Measurements from ENCODE around the gene ABCC11. TPM values are rescaled to one million over a fixed set of nuclear protein-coding genes. Genes with fewer than 3 reads are reported as not detected.

The ABCC11 gene
- total and polyA plus RNA-seq, 2 experiments from 2014 or later: 0.23 to 0.76 TPM

- Histone ChIP-seq H3F3A (ENCODE audit: insufficient read depth) (no peaks in the 10 kb centered on the region), H3K27ac (no peak overlapping the region), H3K9me2 (ENCODE audit: insufficient read depth) (no peaks in the 10 kb centered on the region), H3K9me3 (ENCODE audit: low read depth) (no peaks in the 10 kb centered on the region), H3K4me3 (no peak overlapping the region), H2AFZ (no peak overlapping the region), H3K4me1 (ENCODE audit: insufficient read depth) (no peaks in the 10 kb centered on the region), H3K79me2 (ENCODE audit: insufficient read depth) (peaks cover 32% of the 10 kb centered on the region; the same call in 1 of the 2 replicates), H3K27me3 (replicated peaks; ENCODE audit: insufficient read depth) (no peaks in the 10 kb centered on the region), H4K20me1 (ENCODE audit: insufficient read depth) (no peaks in the 10 kb centered on the region), H3K4me2 (ENCODE audit: unreplicated experiment) (no peak overlapping the region), H3K36me3 (ENCODE audit: low read depth) (peaks cover 28% of the 10 kb centered on the region), H3K9ac (no peak overlapping the region)
- in situ Hi-C loops (cut with MboI): no loop called here
- no peak for TF ChIP-seq EZH2phosphoT487 (IDR thresholded peaks at IDR 0.05; ENCODE audit: insufficient read depth, low read depth)
- no peak for TF ChIP-seq EZH2 (IDR thresholded peaks at IDR 0.05; ENCODE audit: insufficient read depth, poor library complexity, severe bottlenecking)
- 70 to 81% methylated on average over 4 of the region's 4 CpGs for whole genome bisulfite sequencing, 2 experiments (ENCODE audit: low coverage in 1 of 2, low lambda C conversion rate in 2 of 2, missing lambda C conversion rate in 2 of 2)
- no peak for DNase-seq
Observed at GRCh38 chr16:48276102-48276501, 28.8 kb upstream of the ABCC11 start.

DNA sequence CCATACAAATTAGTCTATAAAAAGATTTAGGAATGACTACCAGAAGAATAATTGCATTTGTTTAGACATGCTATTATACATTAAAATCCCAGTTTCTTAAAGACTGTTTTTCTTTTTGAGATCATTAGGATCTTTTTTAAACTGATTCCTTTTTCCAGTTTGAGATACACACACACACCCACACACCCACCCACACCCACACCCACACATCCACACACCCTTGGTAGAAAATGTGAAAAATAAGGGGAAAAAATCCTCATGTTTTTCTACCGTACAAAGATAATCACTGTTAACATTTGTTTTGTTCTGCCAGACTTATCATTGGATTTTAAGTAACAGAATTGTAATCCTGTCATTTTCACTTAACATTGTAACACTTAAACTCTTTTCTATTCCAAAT is 27.1 kb upstream of the ABCC11 start:
- H3K9me2 ChIP-seq (ENCODE audit: insufficient read depth): no peaks in the 10 kb centered on the region
- H3K79me2 ChIP-seq (ENCODE audit: insufficient read depth): peaks cover 31% of the 10 kb centered on the region; the same call in 1 of the 2 replicates
- H3F3A ChIP-seq (ENCODE audit: insufficient read depth): no peaks in the 10 kb centered on the region
- H3K27ac ChIP-seq: no peak overlapping the region
- H4K20me1 ChIP-seq (ENCODE audit: insufficient read depth): no peaks in the 10 kb centered on the region
- no peak overlapping the region for H3K4me2 ChIP-seq (ENCODE audit: unreplicated experiment)
- peaks cover 25% of the 10 kb centered on the region for H3K36me3 ChIP-seq (ENCODE audit: low read depth)
- H3K9me3 ChIP-seq (ENCODE audit: low read depth): no peaks in the 10 kb centered on the region
- in situ Hi-C loops (cut with MboI): no loop called here
- TF ChIP-seq EZH2phosphoT487 (IDR thresholded peaks at IDR 0.05; ENCODE audit: insufficient read depth, low read depth) (no peak), EZH2 (IDR thresholded peaks at IDR 0.05; ENCODE audit: insufficient read depth, poor library complexity, severe bottlenecking) (no peak)
- no peak overlapping the region for H3K4me3 ChIP-seq
- WGBS, 2 experiments (ENCODE audit: low coverage in 1 of 2, low lambda C conversion rate in 2 of 2, missing lambda C conversion rate in 2 of 2): 96 to 100% methylated on average over 1 of the region's 1 CpG
- no peak overlapping the region for H3K9ac ChIP-seq
- H2AFZ ChIP-seq: no peak overlapping the region
- DNase-seq: no peak
- no peaks in the 10 kb centered on the region for H3K27me3 ChIP-seq (replicated peaks; ENCODE audit: insufficient read depth)
- H3K4me1 ChIP-seq (ENCODE audit: insufficient read depth): no peaks in the 10 kb centered on the region

DNA sequence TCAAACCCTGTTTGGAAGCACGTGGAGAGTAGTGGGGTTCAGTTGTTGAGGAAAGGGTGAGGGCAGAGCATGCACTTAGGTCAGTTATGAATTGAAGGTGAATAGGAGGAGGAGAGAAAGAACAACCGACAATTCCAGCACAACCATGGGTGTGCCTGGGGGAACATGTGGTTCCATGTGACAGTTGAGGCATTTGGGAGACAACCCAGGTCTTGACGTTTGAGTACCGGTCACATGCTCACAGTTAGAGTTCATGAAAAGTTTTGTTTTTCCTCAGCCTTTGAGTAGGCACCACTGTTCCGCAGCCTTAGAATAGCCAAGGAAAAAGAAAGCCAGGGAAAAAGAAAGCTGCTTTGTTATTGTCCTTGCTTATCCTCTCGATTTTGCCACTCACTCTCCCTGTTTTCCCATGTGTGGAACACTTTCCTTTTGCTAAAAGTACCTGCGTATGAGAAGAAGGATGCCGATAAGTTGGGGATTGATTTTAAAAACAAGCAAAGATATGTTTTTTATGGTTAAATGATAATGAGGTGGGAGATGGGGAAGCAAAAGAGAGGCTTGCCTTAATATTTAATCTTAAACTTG is 25.6 kb upstream of the ABCC11 start:
- WGBS, 2 experiments (ENCODE audit: low coverage in 1 of 2, low lambda C conversion rate in 2 of 2, missing lambda C conversion rate in 2 of 2): 57 to 68% methylated on average over 8 of the region's 8 CpGs
- no peak overlapping the region for H3K4me2 ChIP-seq (ENCODE audit: unreplicated experiment)
- in situ Hi-C loops (cut with MboI): no loop called here

DNA sequence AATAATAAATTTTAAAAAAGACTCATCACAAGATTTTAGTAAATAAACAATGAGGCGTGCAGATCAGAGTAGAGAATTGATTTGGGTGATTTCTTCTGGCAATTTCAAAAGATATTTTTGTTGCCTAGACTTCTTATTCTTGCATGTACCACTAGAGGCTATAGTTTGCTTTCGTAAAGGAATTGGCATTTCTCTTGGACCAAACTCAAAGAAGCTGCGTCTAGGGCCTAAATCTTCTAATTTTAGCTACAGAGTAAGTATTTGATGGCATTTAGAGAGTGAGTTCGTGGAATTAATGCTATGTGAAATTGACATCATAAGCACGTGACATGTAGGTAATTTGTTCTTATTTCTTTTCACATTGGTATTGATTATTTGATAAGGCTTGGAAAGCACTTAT is 24.4 kb upstream of the ABCC11 start:
- no peaks in the 10 kb centered on the region for H3F3A ChIP-seq (ENCODE audit: insufficient read depth)
- H4K20me1 ChIP-seq (ENCODE audit: insufficient read depth): no peaks in the 10 kb centered on the region
- H3K4me2 ChIP-seq (ENCODE audit: unreplicated experiment): no peak overlapping the region
- H3K79me2 ChIP-seq (ENCODE audit: insufficient read depth): peaks cover 21% of the 10 kb centered on the region; the same call in 1 of the 2 replicates
- no peak for TF ChIP-seq EZH2 (IDR thresholded peaks at IDR 0.05; ENCODE audit: insufficient read depth, poor library complexity, severe bottlenecking)
- no peak for TF ChIP-seq EZH2phosphoT487 (IDR thresholded peaks at IDR 0.05; ENCODE audit: insufficient read depth, low read depth)
- 91 to 93% methylated on average over 5 of the region's 5 CpGs for WGBS, 2 experiments (ENCODE audit: low coverage in 1 of 2, low lambda C conversion rate in 2 of 2, missing lambda C conversion rate in 2 of 2)
- DNase-seq: peak; percentile 35
- H3K4me3 ChIP-seq: no peak overlapping the region
- H2AFZ ChIP-seq: no peak overlapping the region
- H3K9me3 ChIP-seq (ENCODE audit: low read depth): no peaks in the 10 kb centered on the region
- H3K36me3 ChIP-seq (ENCODE audit: low read depth): 0 out of 2 replicates have a peak, but pooled peaks cover 16% of the 10 kb centered on the region
- in situ Hi-C loops (cut with MboI): no loop called here
- H3K27me3 ChIP-seq (replicated peaks; ENCODE audit: insufficient read depth): no peaks in the 10 kb centered on the region
- no peak overlapping the region for H3K27ac ChIP-seq
- H3K9me2 ChIP-seq (ENCODE audit: insufficient read depth): no peaks in the 10 kb centered on the region
- H3K4me1 ChIP-seq (ENCODE audit: insufficient read depth): no peaks in the 10 kb centered on the region
- no peak overlapping the region for H3K9ac ChIP-seq

More for the DNA sequence above, 25.6 kb upstream of the ABCC11 start:
- no peaks in the 10 kb centered on the region for H3K9me2 ChIP-seq (ENCODE audit: insufficient read depth)
- peaks cover 21% of the 10 kb centered on the region; the same call in 1 of the 2 replicates for H3K36me3 ChIP-seq (ENCODE audit: low read depth)
- no peaks in the 10 kb centered on the region for H4K20me1 ChIP-seq (ENCODE audit: insufficient read depth)
- no peaks in the 10 kb centered on the region for H3F3A ChIP-seq (ENCODE audit: insufficient read depth)
- DNase-seq: no peak
- peaks cover 24% of the 10 kb centered on the region; the same call in 1 of the 2 replicates for H3K79me2 ChIP-seq (ENCODE audit: insufficient read depth)
- H3K27me3 ChIP-seq (replicated peaks; ENCODE audit: insufficient read depth): no peaks in the 10 kb centered on the region
- no peak for TF ChIP-seq EZH2 (IDR thresholded peaks at IDR 0.05; ENCODE audit: insufficient read depth, poor library complexity, severe bottlenecking)
- H3K9me3 ChIP-seq (ENCODE audit: low read depth): no peaks in the 10 kb centered on the region
- no peak overlapping the region for H3K9ac ChIP-seq
- no peaks in the 10 kb centered on the region for H3K4me1 ChIP-seq (ENCODE audit: insufficient read depth)
- no peak overlapping the region for H3K27ac ChIP-seq
- H3K4me3 ChIP-seq: no peak overlapping the region
- H2AFZ ChIP-seq: no peak overlapping the region
